NCI-H2029 treated with DMSO at 0.1 percent for 48 hours (cell line): ENCODE data around the gene PRKAG2.

Experiments
- DNase-seq: peaks from one replicate; lab custom pipeline; 2025; lab: John Stamatoyannopoulos, UW

PRKAG2 gene

GRCh38 chr7:151515276-151515565, 361.7 kb downstream of the PRKAG2 start:
- DNase-seq: no peak

- DNase-seq: no peak
Measured at GRCh38 chr7:151514461-151515275, 362.2 kb downstream of the PRKAG2 start.

GRCh38 chr7:151513133-151513532, 363.8 kb downstream of the PRKAG2 start:
- DNase-seq: no peak

- no peak for DNase-seq
Measured at GRCh38 chr7:151512353-151512752, 364.6 kb downstream of the PRKAG2 start.

- DNase-seq: no peak
Measured at GRCh38 chr7:151511946-151512345, 365.0 kb downstream of the PRKAG2 start.

- no peak for DNase-seq
Measured at GRCh38 chr7:151511270-151511669, 365.6 kb downstream of the PRKAG2 start.

- no peak for DNase-seq
Measured at GRCh38 chr7:151509670-151510333, 367.1 kb downstream of the PRKAG2 start.

- DNase-seq: no peak
Measured at GRCh38 chr7:151508991-151509390, 367.9 kb downstream of the PRKAG2 start.

GRCh38 chr7:151507806-151508205, 369.1 kb downstream of the PRKAG2 start:
- DNase-seq: no peak

GRCh38 chr7:151506901-151507382, 370.0 kb downstream of the PRKAG2 start:
- no peak for DNase-seq
